BLaER1 treated with 17β-estradiol and CSF1 and Interleukin-3, amounts not matched to agents 10 nM and 100 nM (cell line): ENCODE data around the gene SCT.
A peak's percentile ranks its signal among the peaks of the same experiment; 100 is the strongest.
"Not testable (repeated sequence)": the region's sequence is repeated elsewhere in the genome, so short reads cannot be mapped to it uniquely, and the experiment has no call there.

Experiments used
- H3K27ac ChIP-seq, 11 experiments: shearing (Covaris generic); formaldehyde crosslinking; 2 replicates each; pipeline ENCODE4 v1.8.1; 2022
- H3K27me3 ChIP-seq, 11 experiments: shearing (Covaris generic); formaldehyde crosslinking; 2 replicates each; pipeline ENCODE4 v1.8.1; 2022
- H3K36me3 ChIP-seq, 11 experiments: shearing (Covaris generic); formaldehyde crosslinking; 2 replicates each; pipeline ENCODE4 v1.8.1; 2022
- H3K4me1 ChIP-seq, 10 experiments: shearing (Covaris generic); formaldehyde crosslinking; 2 replicates each; pipeline ENCODE4 v1.8.1; 2022
- H3K4me2 ChIP-seq, 11 experiments: shearing (Covaris generic); formaldehyde crosslinking; 2 replicates each; pipeline ENCODE4 v1.8.1; 2022
- H3K4me3 ChIP-seq, 10 experiments: shearing (Covaris generic); formaldehyde crosslinking; 2 replicates each; pipeline ENCODE4 v1.8.1; 2022
- H3K9ac ChIP-seq, 11 experiments: shearing (Covaris generic); formaldehyde crosslinking; 2 replicates each; pipeline ENCODE4 v1.8.1; 2022
- H3K9me3 ChIP-seq, 11 experiments: shearing (Covaris generic); formaldehyde crosslinking; replicated peaks in 1 of 11; 2 replicates each; pipeline ENCODE4 v1.8.1; 2022
- H4K20me1 ChIP-seq, 11 experiments: shearing (Covaris generic); formaldehyde crosslinking; 2 replicates each; pipeline ENCODE4 v1.8.1; 2022
- Cebpa-rat ChIP-seq, 11 experiments: shearing (Covaris generic); IDR thresholded peaks; 2 replicates each; pipeline ENCODE4 v1.8.1; 2022

Gene SCT

DNA sequence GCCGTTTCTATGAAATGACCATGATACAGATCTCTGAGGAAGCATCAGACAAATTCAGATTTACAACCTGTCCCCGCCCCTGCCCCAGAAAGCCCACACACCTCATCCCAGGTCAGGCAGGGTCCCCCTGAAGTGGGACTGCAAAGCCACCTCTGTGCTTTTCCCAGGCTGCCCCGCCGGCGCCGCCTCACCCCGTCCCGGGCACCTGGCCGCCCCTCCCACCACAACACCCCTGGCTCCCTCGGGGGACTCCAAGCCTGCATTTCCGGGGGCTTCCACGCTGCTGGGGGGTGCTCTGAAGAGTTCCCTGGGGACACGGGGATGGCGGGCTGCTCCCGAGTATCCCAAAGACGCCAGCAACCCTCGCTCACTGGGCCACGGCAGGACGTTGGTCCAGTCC, 33.3 kb upstream of the SCT start:
- peak overlapping the region in 7 of 11 experiments; percentile 3 to 44 (median 28); a peak in 7 of 22 replicates for H3K9ac ChIP-seq
- no peak for TF ChIP-seq Cebpa-rat (IDR thresholded peaks at IDR 0.05)
- H3K27ac ChIP-seq, result no peak overlapping the region
- peaks cover 53 to 94% (median 89%) of the 10 kb centered on the region in 11 experiments; a peak in 21 of 22 replicates for H4K20me1 ChIP-seq
- H3K4me1 ChIP-seq, result peaks cover 14 to 26% (median 23%) of the 10 kb centered on the region in 10 experiments
- H3K27me3 ChIP-seq, result no peaks in the 10 kb centered on the region; a peak in 1 of 22 replicates
- H3K36me3 ChIP-seq, result peaks cover 79 to 96% (median 85%) of the 10 kb centered on the region in 11 experiments
- no peak overlapping the region for H3K4me3 ChIP-seq
- H3K9me3 ChIP-seq, result no peaks in the 10 kb centered on the region
- H3K4me2 ChIP-seq, result peak overlapping the region; percentile 35 to 89 (median 66); a peak in 21 of 22 replicates

DNA sequence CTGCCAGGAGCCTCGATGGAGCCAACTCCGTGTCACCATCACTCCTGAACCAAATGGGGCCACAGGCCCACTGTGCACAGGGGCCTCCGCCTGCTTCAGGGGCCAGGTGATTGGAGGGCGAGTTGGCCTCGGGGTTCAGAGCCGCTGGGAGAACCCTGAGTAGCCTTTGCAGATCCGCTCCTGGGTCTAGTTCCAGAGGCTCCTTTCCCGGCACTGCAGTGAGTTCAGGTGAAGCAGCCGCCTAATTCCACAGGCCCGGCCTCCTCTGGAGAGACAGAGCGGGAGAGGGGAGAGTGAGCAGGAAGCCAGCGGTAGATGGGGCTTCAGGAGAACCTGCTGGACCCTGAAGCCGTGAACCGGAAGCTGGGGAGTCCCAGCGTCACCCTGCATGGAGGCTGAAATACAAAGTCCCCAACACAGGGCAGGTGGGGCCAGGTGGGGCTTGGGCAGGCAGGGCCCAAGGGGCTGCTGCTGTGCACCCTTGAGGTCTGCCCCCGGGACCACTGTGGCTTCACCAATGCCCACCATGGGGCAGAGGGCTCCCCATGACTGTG, 32.6 kb upstream of the SCT start:
- peaks cover 83 to 98% (median 88%) of the 10 kb centered on the region in 11 experiments for H3K36me3 ChIP-seq
- H3K27ac ChIP-seq, result no peak overlapping the region
- no peak for TF ChIP-seq Cebpa-rat (IDR thresholded peaks at IDR 0.05)
- H3K9me3 ChIP-seq, result no peaks in the 10 kb centered on the region
- no peaks in the 10 kb centered on the region; a peak in 1 of 22 replicates for H3K27me3 ChIP-seq
- peak overlapping the region in 4 of 11 experiments; percentile 0 to 44 (median 36); a peak in 3 of 22 replicates for H3K9ac ChIP-seq
- H3K4me2 ChIP-seq, result peak overlapping the region in 9 of 11 experiments; percentile 54 to 89 (median 71); a peak in 16 of 22 replicates
- no peak overlapping the region for H3K4me3 ChIP-seq
- peaks cover 50 to 98% (median 93%) of the 10 kb centered on the region in 11 experiments; a peak in 21 of 22 replicates for H4K20me1 ChIP-seq
- H3K4me1 ChIP-seq, result peaks cover 14 to 26% (median 23%) of the 10 kb centered on the region in 10 experiments

DNA sequence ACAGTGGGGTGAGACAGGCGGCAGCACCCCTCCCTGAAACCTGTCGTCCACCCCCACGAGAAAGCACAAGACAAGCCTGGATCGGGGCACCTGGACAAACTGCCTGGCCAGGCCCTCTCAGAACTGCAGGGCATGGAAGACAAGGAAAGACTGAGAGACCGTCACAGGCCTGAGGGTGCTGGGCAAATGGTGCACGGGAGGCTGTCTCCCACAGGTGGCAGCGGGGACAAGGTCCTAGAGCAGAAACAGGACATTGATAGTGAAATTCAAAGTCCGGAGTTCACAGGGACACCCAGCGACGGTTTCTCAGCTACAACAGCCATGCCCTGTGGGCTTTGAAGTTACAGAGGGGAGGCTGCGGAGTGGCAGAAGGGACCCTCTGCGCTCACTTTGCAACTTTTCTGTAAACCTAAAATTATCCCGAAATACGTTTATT, 30.7 kb upstream of the SCT start:
- peaks cover 83 to 100% (median 89%) of the 10 kb centered on the region in 11 experiments for H3K36me3 ChIP-seq
- H3K4me3 ChIP-seq, result no peak overlapping the region
- no peak overlapping the region for H3K27ac ChIP-seq
- TF ChIP-seq Cebpa-rat (IDR thresholded peaks at IDR 0.05), result no peak
- peaks cover 14 to 26% (median 23%) of the 10 kb centered on the region in 10 experiments for H3K4me1 ChIP-seq
- peaks cover 39 to 100% (median 84%) of the 10 kb centered on the region in 11 experiments; a peak in 21 of 22 replicates for H4K20me1 ChIP-seq
- H3K4me2 ChIP-seq, result no peak overlapping the region
- H3K9ac ChIP-seq, result no peak overlapping the region
- H3K27me3 ChIP-seq, result no peaks in the 10 kb centered on the region; a peak in 1 of 22 replicates
- H3K9me3 ChIP-seq, result peaks cover 0 to 5% (median 0%) of the 10 kb centered on the region in 11 experiments; a peak in 1 of 22 replicates

DNA sequence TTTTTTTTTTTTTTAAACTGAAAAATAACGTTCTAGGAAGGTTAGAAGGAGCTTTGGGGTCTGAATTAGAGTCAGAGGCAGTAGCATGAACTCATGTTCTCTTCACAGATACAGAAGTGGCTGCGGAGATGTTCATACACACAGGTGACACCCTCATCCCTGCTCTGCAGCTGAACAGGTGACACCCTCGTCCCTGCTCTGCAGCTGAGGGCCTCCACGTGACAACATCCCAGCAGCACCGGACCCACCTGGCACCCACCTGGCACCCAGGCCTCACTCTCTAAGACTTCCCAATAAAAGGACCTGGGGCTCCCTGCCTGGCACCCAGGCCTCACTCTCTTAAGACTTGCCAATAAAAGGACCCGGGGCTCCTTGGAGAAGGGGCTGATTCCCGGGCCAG, 29.9 kb upstream of the SCT start:
- Histone ChIP-seq H3K27ac (no peak overlapping the region), H3K9me3 (peaks cover 0 to 5% (median 0%) of the 10 kb centered on the region in 11 experiments; a peak in 1 of 22 replicates), H3K27me3 (no peaks in the 10 kb centered on the region; a peak in 1 of 22 replicates), H3K9ac (no peak overlapping the region), H3K36me3 (peaks cover 82 to 100% (median 88%) of the 10 kb centered on the region in 11 experiments), H4K20me1 (peaks cover 30 to 92% (median 76%) of the 10 kb centered on the region in 11 experiments; a peak in 21 of 22 replicates), H3K4me3 (no peak overlapping the region), H3K4me1 (peaks cover 14 to 26% (median 23%) of the 10 kb centered on the region in 10 experiments), H3K4me2 (no peak overlapping the region)
- no peak for TF ChIP-seq Cebpa-rat (IDR thresholded peaks at IDR 0.05)

DNA sequence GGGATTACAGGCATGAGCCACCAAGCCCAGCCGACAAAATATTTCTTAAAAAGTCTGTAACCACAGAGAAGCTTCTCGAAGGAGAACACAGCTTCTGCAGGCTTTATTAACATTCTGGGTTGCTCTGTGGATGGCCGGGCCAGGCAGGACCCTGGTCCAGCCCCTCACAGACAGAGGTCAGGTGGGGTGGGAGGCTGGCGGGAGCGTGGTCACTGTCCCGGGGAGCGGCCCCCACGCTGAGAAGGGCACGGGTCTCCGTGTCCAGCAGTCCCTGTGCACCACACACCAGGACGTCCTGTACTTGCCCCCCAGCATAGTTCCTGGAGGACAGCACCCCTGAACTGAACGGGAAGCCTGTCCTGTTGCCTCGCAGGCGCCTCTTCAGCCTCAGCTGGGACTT, 29.4 kb upstream of the SCT start:
- Histone ChIP-seq H3K36me3 (peaks cover 82 to 100% (median 88%) of the 10 kb centered on the region in 11 experiments), H4K20me1 (peaks cover 26 to 87% (median 71%) of the 10 kb centered on the region in 11 experiments; a peak in 21 of 22 replicates), H3K27me3 (no peaks in the 10 kb centered on the region; a peak in 1 of 22 replicates), H3K4me1 (peaks cover 14 to 23% (median 20%) of the 10 kb centered on the region in 10 experiments), H3K9me3 (peaks cover 0 to 5% (median 0%) of the 10 kb centered on the region in 11 experiments; a peak in 1 of 22 replicates), H3K4me2 (no peak overlapping the region), H3K27ac (no peak overlapping the region), H3K9ac (no peak overlapping the region), H3K4me3 (no peak overlapping the region)
- no peak for TF ChIP-seq Cebpa-rat (IDR thresholded peaks at IDR 0.05)

DNA sequence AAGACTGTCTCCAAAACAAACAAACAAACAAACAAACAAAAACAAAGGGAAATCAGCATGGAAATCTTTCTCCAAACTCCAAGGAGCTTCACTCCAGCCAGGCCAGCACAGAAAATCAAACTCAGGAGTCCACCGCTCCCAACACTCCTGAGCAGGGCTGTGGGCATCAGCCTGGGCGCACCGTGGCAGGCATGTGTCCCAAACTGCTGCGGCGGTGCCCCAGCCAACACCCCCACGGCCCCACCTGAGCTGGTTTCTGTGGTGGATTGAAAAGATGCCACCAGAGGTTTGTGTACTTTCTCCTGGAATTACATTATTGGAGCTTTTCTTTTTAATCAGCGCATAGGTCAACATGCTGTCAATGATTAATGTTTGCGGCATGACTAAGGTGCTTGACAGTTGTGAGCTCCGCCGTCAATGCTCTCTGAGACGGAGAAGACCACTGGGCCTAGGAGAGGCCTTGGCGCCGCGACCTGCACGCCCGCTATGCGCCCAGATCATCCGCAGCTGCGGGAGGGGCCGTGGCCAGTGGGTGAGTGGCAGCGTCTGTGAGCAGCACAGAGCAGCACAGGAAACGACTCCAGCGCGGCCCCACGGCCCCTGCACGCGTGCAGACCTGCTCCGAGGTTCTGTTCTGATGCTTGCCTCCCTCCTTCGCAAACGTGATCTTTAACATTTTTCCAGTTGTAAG, 28.2 kb upstream of the SCT start:
- H3K36me3 ChIP-seq, result peaks cover 83 to 100% (median 93%) of the 10 kb centered on the region in 11 experiments
- TF ChIP-seq Cebpa-rat (IDR thresholded peaks at IDR 0.05), result no peak
- no peak overlapping the region for H3K4me3 ChIP-seq
- no peak overlapping the region for H3K27ac ChIP-seq
- H3K9ac ChIP-seq, result no peak overlapping the region
- H3K9me3 ChIP-seq, result peaks cover 0 to 5% (median 0%) of the 10 kb centered on the region in 11 experiments; a peak in 1 of 22 replicates
- H3K4me1 ChIP-seq, result peaks cover 2 to 11% (median 8%) of the 10 kb centered on the region in 10 experiments
- peaks cover 14 to 76% (median 59%) of the 10 kb centered on the region in 11 experiments; a peak in 21 of 22 replicates for H4K20me1 ChIP-seq
- no peaks in the 10 kb centered on the region; a peak in 1 of 22 replicates for H3K27me3 ChIP-seq
- H3K4me2 ChIP-seq, result no peak overlapping the region

DNA sequence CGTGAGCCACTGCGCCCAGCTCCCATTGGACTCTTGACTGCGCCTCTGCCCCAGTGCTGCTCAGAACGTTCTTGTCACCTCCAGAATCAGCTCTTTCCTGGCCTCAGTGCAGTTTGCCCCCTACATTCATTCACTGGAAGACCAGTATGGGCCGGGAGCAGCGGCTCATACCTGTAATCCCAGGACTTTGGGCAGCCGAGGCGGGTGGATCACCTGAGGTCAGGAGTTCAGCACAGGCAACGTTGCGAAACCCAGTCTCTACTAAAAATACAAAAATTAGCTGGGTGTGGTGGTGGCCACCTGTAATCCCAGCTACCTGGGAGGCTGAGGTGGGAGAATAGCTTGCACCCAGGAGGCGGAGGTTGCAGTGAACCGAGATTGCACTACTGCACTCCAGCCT, 27.5 kb upstream of the SCT start:
- H3K27ac ChIP-seq, H3K4me2 ChIP-seq, H3K4me1 ChIP-seq, H3K27me3 ChIP-seq, H3K4me3 ChIP-seq, H3K9ac ChIP-seq, H3K9me3 ChIP-seq: not testable (repeated sequence)
- peaks cover 83 to 100% (median 94%) of the 10 kb centered on the region in 11 experiments for H3K36me3 ChIP-seq
- peaks cover 6 to 69% (median 51%) of the 10 kb centered on the region in 11 experiments; a peak in 21 of 22 replicates for H4K20me1 ChIP-seq

DNA sequence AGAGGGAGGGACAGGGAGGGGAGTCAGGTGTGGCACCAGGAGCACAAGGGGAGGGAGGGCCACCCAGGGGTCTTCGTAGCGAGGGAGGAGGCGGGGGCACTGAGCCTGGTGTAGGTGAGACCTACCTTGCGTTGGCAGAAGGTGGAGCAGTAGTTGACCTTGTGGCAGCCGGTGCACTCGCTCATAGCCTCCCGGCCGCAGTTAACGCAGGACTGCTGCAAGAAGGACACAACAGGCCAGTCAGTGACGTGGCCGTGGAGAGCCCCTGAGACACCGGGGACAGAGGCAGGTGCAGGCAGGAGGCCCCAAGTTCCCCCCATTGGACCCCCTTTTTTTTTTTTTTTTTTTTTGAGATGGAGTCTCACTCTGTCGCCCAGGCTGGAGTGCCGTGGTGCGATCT, 26.9 kb upstream of the SCT start:
- TF ChIP-seq Cebpa-rat (IDR thresholded peaks at IDR 0.05), result no peak
- Histone ChIP-seq H3K9me3 (peaks cover 0 to 5% (median 0%) of the 10 kb centered on the region in 11 experiments; a peak in 1 of 22 replicates), H3K27ac (no peak overlapping the region), H4K20me1 (peaks cover 4 to 63% (median 45%) of the 10 kb centered on the region in 11 experiments; a peak in 21 of 22 replicates), H3K9ac (no peak overlapping the region), H3K4me2 (no peak overlapping the region), H3K27me3 (no peaks in the 10 kb centered on the region), H3K4me3 (no peak overlapping the region), H3K4me1 (no peaks in the 10 kb centered on the region; a peak in 1 of 20 replicates), H3K36me3 (peaks cover 83 to 100% (median 94%) of the 10 kb centered on the region in 11 experiments)

DNA sequence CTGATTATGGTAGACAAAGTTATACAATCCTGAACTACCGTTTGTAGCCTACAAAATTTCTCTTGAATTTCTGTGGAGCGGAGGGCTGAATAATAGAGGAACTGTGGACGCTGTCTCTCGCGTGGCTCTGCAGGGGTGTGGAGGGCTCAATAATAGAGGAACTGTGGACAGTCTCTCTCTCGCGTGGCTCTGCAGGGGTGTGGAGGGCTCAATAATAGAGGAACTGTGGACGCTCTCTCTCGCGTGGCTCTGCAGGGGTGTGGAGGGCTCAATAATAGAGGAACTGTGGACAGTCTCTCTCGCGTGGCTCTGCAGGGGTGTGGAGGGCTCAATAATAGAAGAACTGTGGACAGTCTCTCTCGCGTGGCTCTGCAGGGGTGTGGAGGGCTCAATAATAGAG, 26.2 kb upstream of the SCT start:
- not testable (repeated sequence) for H3K9ac ChIP-seq, H3K4me2 ChIP-seq, H3K27me3 ChIP-seq, H3K27ac ChIP-seq, H3K4me3 ChIP-seq, H3K9me3 ChIP-seq, H3K4me1 ChIP-seq
- H4K20me1 ChIP-seq, result peaks cover 4 to 56% (median 38%) of the 10 kb centered on the region in 11 experiments; a peak in 21 of 22 replicates
- peaks cover 77 to 100% (median 92%) of the 10 kb centered on the region in 11 experiments for H3K36me3 ChIP-seq
